ENCODE measurements around the gene TMEM9B. TPM values are rescaled to one million over a fixed set of nuclear protein-coding genes. Genes with fewer than 3 reads are reported as not detected.

TMEM9B gene
- total RNA-seq, 4 donors from 2014 or later = 20.5 to 93.9 (median 58.5) TPM

GRCh38 chr11:8962841-8963240, 1.4 kb downstream of the TMEM9B start:
- in situ Hi-C loops (cut with MboI; ENCODE audit: low pct_ligation_motif_present in 1 of 4, low pct_unique_long_range_greater_than_20kb in 1 of 4, low sequenced_read_pairs in 3 of 4) = loop anchor here in 3 of 4 donors (25.0 kb wide), 1 partner anchor 276 kb away; the partner anchor contains the start of genes RPL27A (in 3 of the 3) and TRIM66 (in 3 of the 3)
- Histone ChIP-seq H3K4me1 (peaks cover 16 to 35% (median 25%) of the 10 kb centered on the region in 4 donors), H3K4me3 (peak overlapping the region in 2 of 4 donors; percentile 69 to 87), H3K9me3 (no peaks in the 10 kb centered on the region), H3K27me3 (no peaks in the 10 kb centered on the region), H3K36me3 (no peaks in the 10 kb centered on the region), H3K27ac (peak overlapping the region; percentile 93 to 99 (median 96))
- 7% methylated on average over 2 of the region's 2 CpGs for WGBS, 2 donors (ENCODE audit: low coverage in 1 of 2)
- no peak for DNase-seq
- intact Hi-C loops (cut with DNase I; ENCODE audit: low total_unique reads) = loop anchor here (5.0 kb wide), 2 partner anchors 51 to 281 kb away; partner anchors contain the start of genes AKIP1, RPL27A and TRIM66
- no peak for TF ChIP-seq POLR2A (IDR thresholded peaks at IDR 0.05)
- TF ChIP-seq CTCF (IDR thresholded peaks at IDR 0.05) = no peak
- no peak for TF ChIP-seq EP300 (IDR thresholded peaks at IDR 0.05; ENCODE audit: low read depth)
- TF ChIP-seq POLR2AphosphoS5 (IDR thresholded peaks at IDR 0.05) = no peak

- peaks cover 16 to 35% (median 25%) of the 10 kb centered on the region in 4 donors for H3K4me1 ChIP-seq
- in situ Hi-C loops (cut with MboI; ENCODE audit: low pct_ligation_motif_present in 1 of 4, low pct_unique_long_range_greater_than_20kb in 1 of 4, low sequenced_read_pairs in 3 of 4) (loop anchor here in 3 of 4 donors (25.0 kb wide), 1 partner anchor 274 kb away; the partner anchor contains the start of genes RPL27A (in 3 of the 3) and TRIM66 (in 3 of the 3)), intact Hi-C loops (cut with DNase I; ENCODE audit: low total_unique reads) (loop anchor here (5.0 kb wide), 2 partner anchors 49 to 279 kb away; partner anchors contain the start of genes AKIP1, RPL27A and TRIM66)
- WGBS, 2 donors (ENCODE audit: low coverage in 1 of 2) = 50 to 62% methylated on average over 2 of the region's 2 CpGs
- no peaks in the 10 kb centered on the region for H3K27me3 ChIP-seq
- TF ChIP-seq CTCF (IDR thresholded peaks at IDR 0.05) (no peak), POLR2AphosphoS5 (IDR thresholded peaks at IDR 0.05) (no peak), POLR2A (IDR thresholded peaks at IDR 0.05) (no peak), EP300 (IDR thresholded peaks at IDR 0.05; ENCODE audit: low read depth) (no peak)
- no peak overlapping the region for H3K27ac ChIP-seq
- no peak overlapping the region for H3K4me3 ChIP-seq
- peaks cover 0 to 4% (median 0%) of the 10 kb centered on the region in 4 donors for H3K36me3 ChIP-seq
- DNase-seq = no peak
- H3K9me3 ChIP-seq = no peaks in the 10 kb centered on the region
These were observed 2.8 kb downstream of the TMEM9B start for GRCh38 chr11:8961401-8961800.

GRCh38 chr11:8959546-8960166, 4.6 kb downstream of the TMEM9B start:
- peaks cover 0 to 19% (median 4%) of the 10 kb centered on the region in 4 donors for H3K36me3 ChIP-seq
- peaks cover 13 to 27% (median 20%) of the 10 kb centered on the region in 4 donors for H3K4me1 ChIP-seq
- peak overlapping the region; percentile 47 to 74 (median 68) for H3K27ac ChIP-seq
- no peaks in the 10 kb centered on the region for H3K9me3 ChIP-seq
- intact Hi-C loops (cut with DNase I; ENCODE audit: low total_unique reads) = loop anchor here (5.0 kb wide), 2 partner anchors 47 to 277 kb away; partner anchors contain the start of genes AKIP1, RPL27A and TRIM66
- peak; percentile 15 for DNase-seq
- TF ChIP-seq EP300 (IDR thresholded peaks at IDR 0.05; ENCODE audit: low read depth) = no peak
- peak; percentile 48 to 65 (median 49) for TF ChIP-seq CTCF (IDR thresholded peaks at IDR 0.05)
- TF ChIP-seq POLR2A (IDR thresholded peaks at IDR 0.05) = no peak
- no peak for TF ChIP-seq POLR2AphosphoS5 (IDR thresholded peaks at IDR 0.05)
- no peaks in the 10 kb centered on the region for H3K27me3 ChIP-seq
- no peak overlapping the region for H3K4me3 ChIP-seq
- in situ Hi-C loops (cut with MboI; ENCODE audit: low pct_ligation_motif_present in 1 of 4, low pct_unique_long_range_greater_than_20kb in 1 of 4, low sequenced_read_pairs in 3 of 4) = loop anchor here in 3 of 4 donors (25.0 kb wide), 1 partner anchor 272 kb away; the partner anchor contains the start of genes RPL27A (in 3 of the 3) and TRIM66 (in 3 of the 3)
- WGBS, 2 donors (ENCODE audit: low coverage in 1 of 2) = 25 to 36% methylated on average over 2 of the region's 2 CpGs

- H3K36me3 ChIP-seq = peaks cover 0 to 39% (median 12%) of the 10 kb centered on the region in 4 donors
- 67 to 77% methylated on average over 2 to 4 of the region's 4 CpGs for WGBS, 2 donors (ENCODE audit: low coverage in 1 of 2)
- DNase-seq = no peak
- in situ Hi-C loops (cut with MboI; ENCODE audit: low pct_ligation_motif_present in 1 of 4, low pct_unique_long_range_greater_than_20kb in 1 of 4, low sequenced_read_pairs in 3 of 4) (loop anchor here in 3 of 4 donors (25.0 kb wide), 1 partner anchor 270 kb away; the partner anchor contains the start of genes RPL27A (in 3 of the 3) and TRIM66 (in 3 of the 3)), intact Hi-C loops (cut with DNase I; ENCODE audit: low total_unique reads) (no loop called here)
- no peak overlapping the region for H3K4me3 ChIP-seq
- H3K4me1 ChIP-seq = peaks cover 3 to 14% (median 8%) of the 10 kb centered on the region in 4 donors
- no peaks in the 10 kb centered on the region for H3K27me3 ChIP-seq
- no peak overlapping the region for H3K27ac ChIP-seq
- TF ChIP-seq POLR2AphosphoS5 (IDR thresholded peaks at IDR 0.05) = no peak
- TF ChIP-seq CTCF (IDR thresholded peaks at IDR 0.05) = no peak
- no peak for TF ChIP-seq EP300 (IDR thresholded peaks at IDR 0.05; ENCODE audit: low read depth)
- no peak for TF ChIP-seq POLR2A (IDR thresholded peaks at IDR 0.05)
- H3K9me3 ChIP-seq = no peaks in the 10 kb centered on the region
These were observed 7.4 kb downstream of the TMEM9B start for GRCh38 chr11:8956860-8957259.
